Body of pancreas (tissue), 4 donors: ENCODE results near the gene MREG.

Source experiments
- POLR2A ChIP-seq, 3 donors: fragments of 450-650 bp; IDR thresholded peaks; one replicate each; pipeline ENCODE4 v1.6.1; 2016; ENCODE audit warnings: antibody characterized with exemption in 3 of 3, mild to moderate bottlenecking in 2 of 3
- TF ChIP-seq, protein P1 (sequence below), 7 experiments: fragments of 450-650 bp in 4 of 7; fragments of 200-600 bp in 3 of 7; sonication (generic) in 3 of 7; IDR thresholded peaks; one replicate each; pipeline ENCODE4 v1.5.1; 2016 to 2019; ENCODE audit warnings: antibody characterized with exemption in 7 of 7

DNA sequence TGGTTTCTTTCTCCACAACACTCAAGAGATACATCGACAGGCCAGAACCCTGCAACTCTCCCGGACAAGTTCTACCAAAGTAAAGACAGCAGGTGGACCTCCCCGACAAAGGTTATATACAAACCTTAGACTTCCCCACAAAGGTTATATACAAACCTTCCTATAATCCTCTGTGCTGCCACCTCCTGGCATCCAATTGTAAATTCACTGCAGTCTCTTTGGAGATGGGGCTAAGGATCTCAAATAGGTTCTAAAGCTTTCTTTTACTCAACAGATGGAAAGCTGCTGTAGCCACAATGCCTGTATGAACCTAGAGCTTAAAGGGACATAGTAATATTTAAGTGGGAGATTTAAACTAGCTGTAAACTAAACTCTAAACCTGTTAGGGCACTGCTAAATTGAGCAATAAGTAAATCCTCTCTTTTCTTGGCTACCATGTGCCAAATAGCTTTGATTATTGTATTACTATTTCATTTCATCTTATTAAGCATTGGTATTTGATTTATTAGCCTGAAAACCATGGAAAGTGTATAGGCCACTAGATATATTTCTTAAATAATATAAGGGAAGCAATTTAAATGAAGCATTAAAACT lies 9.8 kb upstream of the MREG start:
- TF ChIP-seq, protein P1, sequence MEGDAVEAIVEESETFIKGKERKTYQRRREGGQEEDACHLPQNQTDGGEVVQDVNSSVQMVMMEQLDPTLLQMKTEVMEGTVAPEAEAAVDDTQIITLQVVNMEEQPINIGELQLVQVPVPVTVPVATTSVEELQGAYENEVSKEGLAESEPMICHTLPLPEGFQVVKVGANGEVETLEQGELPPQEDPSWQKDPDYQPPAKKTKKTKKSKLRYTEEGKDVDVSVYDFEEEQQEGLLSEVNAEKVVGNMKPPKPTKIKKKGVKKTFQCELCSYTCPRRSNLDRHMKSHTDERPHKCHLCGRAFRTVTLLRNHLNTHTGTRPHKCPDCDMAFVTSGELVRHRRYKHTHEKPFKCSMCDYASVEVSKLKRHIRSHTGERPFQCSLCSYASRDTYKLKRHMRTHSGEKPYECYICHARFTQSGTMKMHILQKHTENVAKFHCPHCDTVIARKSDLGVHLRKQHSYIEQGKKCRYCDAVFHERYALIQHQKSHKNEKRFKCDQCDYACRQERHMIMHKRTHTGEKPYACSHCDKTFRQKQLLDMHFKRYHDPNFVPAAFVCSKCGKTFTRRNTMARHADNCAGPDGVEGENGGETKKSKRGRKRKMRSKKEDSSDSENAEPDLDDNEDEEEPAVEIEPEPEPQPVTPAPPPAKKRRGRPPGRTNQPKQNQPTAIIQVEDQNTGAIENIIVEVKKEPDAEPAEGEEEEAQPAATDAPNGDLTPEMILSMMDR (IDR thresholded peaks at IDR 0.05), result peak; percentile 25 to 62 (median 59)
- TF ChIP-seq POLR2A (IDR thresholded peaks at IDR 0.05), result no peak
